MCF 10A (cell line): ENCODE data around the gene LILRA1. TPM values are rescaled to one million over a fixed set of nuclear protein-coding genes. Genes with fewer than 3 reads are reported as not detected.

Experiments used
- BruUV-seq: library from RNA; stranded (reverse); fragments of 400-500 nt; replicated peaks from 2 replicates; lab custom pipeline; 2021; lab: Mats Ljungman, UMichigan
- CTCF ChIA-PET: fragments of 300-600 bp; sonication (Branson Sonifier 250); formaldehyde crosslinking; extraction: SDS; loops from one replicate; lab custom pipeline; 2021; ENCODE audit warnings: antibody characterized with exemption, inconsistent platforms; lab: Yijun Ruan, JAX
- POLR2A ChIA-PET: fragments of 300-600, 350-650 bp; sonication (Branson Sonifier 250); formaldehyde crosslinking; extraction: SDS; loops from one replicate; lab custom pipeline; 2020; ENCODE audit warnings: antibody characterized with exemption, inconsistent platforms; lab: Yijun Ruan, JAX
- DNase-seq: peaks from one replicate; pipeline ENCODE4 v3.0.0-alpha.2; 2018; ENCODE audit not compliant: unreplicated experiment
- H3K27ac Mint-ChIP-seq: one replicate; pipeline ENCODE4 v1.8.0; 2022; ENCODE audit warnings: mild to moderate bottlenecking, low read depth, mixed read lengths; ENCODE audit not compliant: unreplicated experiment
- H3K27me3 Mint-ChIP-seq: one replicate; pipeline ENCODE4 v1.8.0; 2022; ENCODE audit warnings: mixed read lengths; ENCODE audit not compliant: insufficient read depth, unreplicated experiment
- H3K36me3 Mint-ChIP-seq: one replicate; pipeline ENCODE4 v1.8.0; 2022; ENCODE audit warnings: mild to moderate bottlenecking, moderate library complexity, mixed read lengths; ENCODE audit not compliant: insufficient read depth, unreplicated experiment
- H3K4me1 Mint-ChIP-seq: one replicate; pipeline ENCODE4 v1.8.0; 2022; ENCODE audit warnings: mixed read lengths; ENCODE audit not compliant: insufficient read depth, unreplicated experiment
- H3K4me3 Mint-ChIP-seq: one replicate; pipeline ENCODE4 v1.8.0; 2022; ENCODE audit warnings: mild to moderate bottlenecking, moderate library complexity, mixed read lengths; ENCODE audit not compliant: unreplicated experiment
- H3K9me3 Mint-ChIP-seq: one replicate; pipeline ENCODE4 v1.8.0; 2022; ENCODE audit warnings: mixed read lengths; ENCODE audit not compliant: unreplicated experiment
- CTCF ChIP-seq: fragments of 200-600 bp; IDR thresholded peaks from one replicate; pipeline ENCODE4 v1.8.0; 2022; ENCODE audit warnings: antibody characterized with exemption, mild to moderate bottlenecking; ENCODE audit not compliant: unreplicated experiment
- intact Hi-C: fragments of 100-400 bp; cut with micrococcal nuclease; formaldehyde crosslinking; loops from 2 replicates; pipeline ENCODE4 v1.14.1; 2022
- total RNA-seq: library from RNA; stranded (reverse); gene quantifications from 2 replicates; pipeline ENCODE4 v1.2.3, GENCODE V29; 2022

The LILRA1 gene
- total RNA-seq, 1 experiment from 2014 or later = not detected

- CTCF ChIA-PET = no interaction called here
- BruUV-seq = no TSS peak
- no peak for TF ChIP-seq CTCF
- POLR2A ChIA-PET = no interaction called here
- intact Hi-C loops = no loop called here
- no peaks in the 10 kb centered on the region for H3K27me3 Mint-ChIP-seq
- H3K4me1 Mint-ChIP-seq = no peaks in the 10 kb centered on the region
- peaks cover 7% of the 10 kb centered on the region for H3K36me3 Mint-ChIP-seq
- no peak for DNase-seq
- peaks cover 31% of the 10 kb centered on the region for H3K9me3 Mint-ChIP-seq
- no peak overlapping the region for H3K4me3 Mint-ChIP-seq
- H3K27ac Mint-ChIP-seq = no peak overlapping the region
These were observed 14.8 kb downstream of the LILRA1 start for GRCh38 chr19:54608205-54608604.

GRCh38 chr19:54608792-54609191 lies 15.4 kb downstream of the LILRA1 start:
- Mint-ChIP-seq H3K9me3 (peaks cover 33% of the 10 kb centered on the region), H3K4me3 (no peak overlapping the region), H3K27ac (no peak overlapping the region), H3K27me3 (no peaks in the 10 kb centered on the region), H3K36me3 (peaks cover 7% of the 10 kb centered on the region), H3K4me1 (no peaks in the 10 kb centered on the region)
- intact Hi-C loops = no loop called here
- POLR2A ChIA-PET = interaction anchor here (0.6 kb wide), 1 partner anchor 341 kb away, joined by 5 read pairs; no protein-coding TSS in a partner anchor
- no peak for TF ChIP-seq CTCF
- BruUV-seq = no TSS peak
- DNase-seq = no peak
- CTCF ChIA-PET = interaction anchor here (0.6 kb wide), 1 partner anchor 105 kb away, joined by 3 read pairs; no protein-coding TSS in a partner anchor

GRCh38 chr19:54609356-54609791 lies 15.9 kb downstream of the LILRA1 start:
- no peak for DNase-seq
- Mint-ChIP-seq H3K27me3 (no peaks in the 10 kb centered on the region), H3K9me3 (peaks cover 36% of the 10 kb centered on the region), H3K27ac (no peak overlapping the region), H3K4me3 (no peak overlapping the region), H3K4me1 (no peaks in the 10 kb centered on the region), H3K36me3 (peaks cover 7% of the 10 kb centered on the region)
- no TSS peak for BruUV-seq
- intact Hi-C loops = no loop called here
- ChIA-PET POLR2A (interaction anchor here (0.6 kb wide), 1 partner anchor 340 kb away, joined by 5 read pairs; no protein-coding TSS in a partner anchor), CTCF (interaction anchor here (0.6 kb wide), 1 partner anchor 105 kb away, joined by 3 read pairs; no protein-coding TSS in a partner anchor)
- no peak for TF ChIP-seq CTCF

GRCh38 chr19:54612428-54612827 lies 19.0 kb downstream of the LILRA1 start:
- ChIA-PET CTCF (no interaction called here), POLR2A (no interaction called here)
- no peak for TF ChIP-seq CTCF
- no peaks in the 10 kb centered on the region for H3K4me1 Mint-ChIP-seq
- H3K27me3 Mint-ChIP-seq = no peaks in the 10 kb centered on the region
- DNase-seq = no peak
- no peak overlapping the region for H3K27ac Mint-ChIP-seq
- peaks cover 7% of the 10 kb centered on the region for H3K36me3 Mint-ChIP-seq
- peaks cover 29% of the 10 kb centered on the region for H3K9me3 Mint-ChIP-seq
- intact Hi-C loops = no loop called here
- no peak overlapping the region for H3K4me3 Mint-ChIP-seq
- BruUV-seq = no TSS peak
